B cell (primary cell): ENCODE measurements around the gene ZNF592.

Experiments used
- EZH2 ChIP-seq: IDR thresholded peaks from 2 replicates; pipeline ENCODE4 v1.6.1; 2012; ENCODE audit warnings: borderline replicate concordance, low read depth, mild to moderate bottlenecking, moderate library complexity, low read length; ENCODE audit not compliant: insufficient read depth, poor library complexity, severe bottlenecking
- TF ChIP-seq, protein P1 (sequence below): fragments of 200-600 bp; IDR thresholded peaks from one replicate; pipeline ENCODE4 v1.8.0; 2022; ENCODE audit warnings: antibody characterized with exemption, mild to moderate bottlenecking

DNA sequence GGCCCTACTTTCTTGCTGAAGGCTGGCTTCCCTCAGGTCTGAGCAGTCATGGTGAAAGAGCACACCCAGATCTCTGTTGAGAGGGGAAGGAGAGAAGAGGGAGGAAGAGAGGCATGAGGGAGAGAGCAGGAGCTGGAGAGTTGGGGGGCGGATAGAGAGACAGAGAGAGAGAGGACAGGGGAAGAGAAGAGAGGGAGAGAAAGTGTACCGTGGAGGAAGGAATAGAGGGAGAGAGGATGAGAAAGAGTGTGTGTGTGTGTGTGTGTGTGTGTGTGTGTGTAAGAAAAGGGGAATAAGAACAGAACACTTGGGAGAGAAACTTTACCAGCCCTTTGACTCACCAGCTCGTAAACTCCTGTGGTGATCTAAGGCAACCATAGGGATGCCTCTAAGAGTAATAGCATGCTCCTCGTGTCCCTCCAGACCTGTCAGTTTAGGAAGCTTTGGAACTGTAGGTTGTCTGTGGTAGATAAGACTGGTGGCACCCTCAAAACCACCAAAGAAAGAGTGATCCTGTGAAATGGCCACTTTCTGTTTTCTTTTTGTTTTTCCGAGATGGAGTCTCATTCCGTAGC lies 18.2 kb downstream of the ZNF592 start:
- TF ChIP-seq, protein P1, sequence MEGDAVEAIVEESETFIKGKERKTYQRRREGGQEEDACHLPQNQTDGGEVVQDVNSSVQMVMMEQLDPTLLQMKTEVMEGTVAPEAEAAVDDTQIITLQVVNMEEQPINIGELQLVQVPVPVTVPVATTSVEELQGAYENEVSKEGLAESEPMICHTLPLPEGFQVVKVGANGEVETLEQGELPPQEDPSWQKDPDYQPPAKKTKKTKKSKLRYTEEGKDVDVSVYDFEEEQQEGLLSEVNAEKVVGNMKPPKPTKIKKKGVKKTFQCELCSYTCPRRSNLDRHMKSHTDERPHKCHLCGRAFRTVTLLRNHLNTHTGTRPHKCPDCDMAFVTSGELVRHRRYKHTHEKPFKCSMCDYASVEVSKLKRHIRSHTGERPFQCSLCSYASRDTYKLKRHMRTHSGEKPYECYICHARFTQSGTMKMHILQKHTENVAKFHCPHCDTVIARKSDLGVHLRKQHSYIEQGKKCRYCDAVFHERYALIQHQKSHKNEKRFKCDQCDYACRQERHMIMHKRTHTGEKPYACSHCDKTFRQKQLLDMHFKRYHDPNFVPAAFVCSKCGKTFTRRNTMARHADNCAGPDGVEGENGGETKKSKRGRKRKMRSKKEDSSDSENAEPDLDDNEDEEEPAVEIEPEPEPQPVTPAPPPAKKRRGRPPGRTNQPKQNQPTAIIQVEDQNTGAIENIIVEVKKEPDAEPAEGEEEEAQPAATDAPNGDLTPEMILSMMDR = no peak
- no peak for TF ChIP-seq EZH2
